ENCODE data around the gene HSD17B3. TPM values are rescaled to one million over a fixed set of nuclear protein-coding genes. Genes with fewer than 3 reads are reported as not detected.
"Not testable (repeated sequence)": the region's sequence is repeated elsewhere in the genome, so short reads cannot be mapped to it uniquely, and the experiment has no call there.

HSD17B3 gene
- total RNA-seq, 1 donor from 2014 or later, result not detected

DNA sequence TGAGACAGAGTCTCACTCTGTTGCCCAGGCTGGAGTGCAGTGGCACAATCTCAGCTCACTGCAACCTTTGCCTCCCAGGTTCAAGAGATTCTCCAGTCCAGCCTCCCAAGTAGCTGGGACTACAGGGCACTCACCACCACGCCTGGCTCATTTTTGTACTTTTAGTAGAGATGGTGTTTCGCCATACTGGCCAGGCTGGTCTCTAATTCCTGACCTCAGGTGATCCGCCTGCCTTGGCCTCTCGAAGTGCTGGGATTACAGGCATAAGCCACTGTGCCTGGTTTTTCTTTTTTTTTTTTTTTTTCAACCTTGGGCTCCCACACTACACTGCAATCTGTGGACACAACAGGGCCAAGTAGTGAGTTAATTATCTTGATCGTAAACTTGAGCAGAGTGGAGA, 20.8 kb upstream of the HSD17B3 start:
- H3K4me1 Mint-ChIP-seq; H3K36me3 Mint-ChIP-seq (ENCODE audit: low read depth): not testable (repeated sequence)

DNA sequence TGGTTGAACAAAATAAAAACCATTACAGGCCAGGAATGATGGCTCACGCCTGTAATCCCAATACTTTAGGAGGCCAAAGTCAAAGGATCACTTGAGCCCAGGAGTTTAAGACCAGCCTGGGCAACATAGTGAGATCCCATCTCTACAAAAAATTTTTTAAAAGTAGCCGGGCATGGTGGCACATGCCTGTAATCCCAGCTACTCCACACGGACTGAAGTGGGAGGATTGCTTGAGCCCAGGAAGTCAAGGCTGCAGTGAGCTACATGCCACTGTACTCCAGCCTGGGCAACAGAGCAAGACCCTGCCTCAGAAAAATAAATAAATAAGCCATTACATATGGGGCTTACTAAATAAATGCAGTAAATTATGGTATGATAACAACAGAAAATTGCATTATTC, 20.2 kb upstream of the HSD17B3 start:
- intact Hi-C loops (cut with micrococcal nuclease), result loop anchor here (10.0 kb wide), 1 partner anchor 93 kb away; the partner anchor contains the start of gene ZNF367
- not testable (repeated sequence) for DNase-seq; H3K27ac Mint-ChIP-seq; H3K9me3 Mint-ChIP-seq; H3K4me3 Mint-ChIP-seq; H3K4me1 Mint-ChIP-seq; H3K27me3 Mint-ChIP-seq; H3K36me3 Mint-ChIP-seq (ENCODE audit: low read depth)

More for the DNA sequence above, 20.8 kb upstream of the HSD17B3 start:
- not testable (repeated sequence) for H3K4me3 Mint-ChIP-seq, H3K9me3 Mint-ChIP-seq, H3K27ac Mint-ChIP-seq, H3K27me3 Mint-ChIP-seq, DNase-seq
- intact Hi-C loops (cut with micrococcal nuclease), result loop anchor here (10.0 kb wide), 1 partner anchor 92 kb away; the partner anchor contains the start of gene ZNF367

DNA sequence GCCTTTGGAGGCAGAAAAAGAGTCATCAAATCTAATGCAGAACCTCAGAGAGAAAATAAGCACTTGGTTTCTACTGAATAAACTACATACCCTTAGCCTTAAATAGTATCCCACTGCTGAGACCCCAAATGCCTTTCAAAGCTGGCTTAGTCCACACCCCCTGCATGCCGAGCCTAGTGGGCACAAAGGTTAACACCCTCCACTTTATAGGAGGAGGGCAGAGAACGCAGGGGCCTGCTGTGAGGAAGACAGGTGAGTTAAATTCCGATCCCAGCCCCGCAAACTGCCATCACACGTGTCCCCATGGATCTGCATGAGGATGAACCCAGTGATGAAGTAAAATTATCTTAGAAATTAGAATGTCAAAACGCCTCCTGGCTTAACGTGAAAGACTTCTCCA, 19.5 kb upstream of the HSD17B3 start:
- H3K4me1 Mint-ChIP-seq, result no peaks in the 10 kb centered on the region
- intact Hi-C loops (cut with micrococcal nuclease), result loop anchor here (10.0 kb wide), 1 partner anchor 93 kb away; the partner anchor contains the start of gene ZNF367

DNA sequence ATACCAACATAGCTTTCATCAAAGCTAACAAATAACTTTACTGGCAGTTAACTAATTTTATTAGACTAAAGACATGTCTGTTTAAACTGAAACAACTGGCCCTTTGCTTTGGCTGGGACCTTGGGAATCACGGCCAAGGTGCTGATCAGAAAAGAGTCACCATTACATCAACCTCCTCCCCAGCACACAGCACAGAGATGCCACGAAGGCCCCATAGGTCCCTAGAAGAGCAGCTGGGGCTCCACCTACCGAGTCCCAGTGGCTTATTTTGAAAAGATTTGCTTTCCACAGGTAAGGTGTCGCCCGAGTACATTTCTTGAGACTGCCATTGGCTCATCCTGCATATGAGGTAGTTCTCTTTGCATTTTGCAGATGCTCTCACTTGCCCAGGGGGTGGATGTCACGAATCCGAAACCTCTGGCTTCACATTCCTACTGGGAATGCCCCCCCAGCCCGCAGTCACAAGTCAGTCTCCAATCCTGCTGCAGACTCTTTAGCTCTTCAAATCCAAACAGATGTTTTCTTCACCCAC, 18.8 kb upstream of the HSD17B3 start:
- peaks cover 2% of the 10 kb centered on the region for H3K27me3 Mint-ChIP-seq
- H3K4me1 Mint-ChIP-seq, result no peaks in the 10 kb centered on the region
- intact Hi-C loops (cut with micrococcal nuclease), result loop anchor here (10.0 kb wide), 1 partner anchor 94 kb away; the partner anchor contains the start of gene ZNF367
- H3K4me3 Mint-ChIP-seq, result no peak overlapping the region
- H3K36me3 Mint-ChIP-seq (ENCODE audit: low read depth), result no peaks in the 10 kb centered on the region
- H3K9me3 Mint-ChIP-seq, result no peaks in the 10 kb centered on the region
- H3K27ac Mint-ChIP-seq, result no peak overlapping the region
- no peak for DNase-seq

More for the DNA sequence above, 19.5 kb upstream of the HSD17B3 start:
- DNase-seq, result no peak
- no peak overlapping the region for H3K4me3 Mint-ChIP-seq
- peaks cover 2% of the 10 kb centered on the region for H3K27me3 Mint-ChIP-seq
- no peaks in the 10 kb centered on the region for H3K9me3 Mint-ChIP-seq
- no peaks in the 10 kb centered on the region for H3K36me3 Mint-ChIP-seq (ENCODE audit: low read depth)
- no peak overlapping the region for H3K27ac Mint-ChIP-seq

DNA sequence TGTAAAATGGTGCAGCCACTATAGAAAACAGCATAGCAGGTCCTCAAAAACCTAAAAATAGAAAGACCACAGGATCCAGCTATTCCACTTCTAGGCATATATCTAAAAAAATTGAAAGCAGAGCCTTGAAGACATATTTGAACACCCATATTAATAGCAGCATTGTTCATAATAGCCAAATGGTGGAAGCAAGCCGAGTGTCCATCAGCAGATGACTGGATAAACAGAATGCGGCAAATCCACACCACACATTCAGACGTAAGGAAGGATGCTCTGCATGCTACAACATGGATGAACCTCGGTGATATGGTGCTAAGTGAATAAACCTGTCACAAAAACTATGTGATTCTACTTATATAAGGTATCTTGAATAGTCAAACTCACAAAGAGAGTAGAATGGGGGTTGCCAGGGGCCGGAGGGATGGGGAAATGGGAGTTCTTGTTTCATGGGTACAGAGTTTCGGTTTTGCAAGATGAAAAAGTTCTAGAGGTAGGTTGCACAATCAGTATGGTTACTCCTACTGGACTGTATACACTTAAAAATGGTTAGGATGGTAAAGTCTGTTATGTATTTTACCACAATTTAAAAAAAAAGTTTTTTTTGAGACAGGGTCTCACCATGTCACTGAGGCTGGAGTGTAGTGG, 17.1 kb upstream of the HSD17B3 start:
- H3K36me3 Mint-ChIP-seq (ENCODE audit: low read depth), result no peaks in the 10 kb centered on the region
- intact Hi-C loops (cut with micrococcal nuclease), result no loop called here
- peaks cover 2% of the 10 kb centered on the region for H3K27me3 Mint-ChIP-seq
- no peaks in the 10 kb centered on the region for H3K9me3 Mint-ChIP-seq
- no peaks in the 10 kb centered on the region for H3K4me1 Mint-ChIP-seq
- no peak overlapping the region for H3K4me3 Mint-ChIP-seq
- DNase-seq, result no peak
- H3K27ac Mint-ChIP-seq, result no peak overlapping the region

DNA sequence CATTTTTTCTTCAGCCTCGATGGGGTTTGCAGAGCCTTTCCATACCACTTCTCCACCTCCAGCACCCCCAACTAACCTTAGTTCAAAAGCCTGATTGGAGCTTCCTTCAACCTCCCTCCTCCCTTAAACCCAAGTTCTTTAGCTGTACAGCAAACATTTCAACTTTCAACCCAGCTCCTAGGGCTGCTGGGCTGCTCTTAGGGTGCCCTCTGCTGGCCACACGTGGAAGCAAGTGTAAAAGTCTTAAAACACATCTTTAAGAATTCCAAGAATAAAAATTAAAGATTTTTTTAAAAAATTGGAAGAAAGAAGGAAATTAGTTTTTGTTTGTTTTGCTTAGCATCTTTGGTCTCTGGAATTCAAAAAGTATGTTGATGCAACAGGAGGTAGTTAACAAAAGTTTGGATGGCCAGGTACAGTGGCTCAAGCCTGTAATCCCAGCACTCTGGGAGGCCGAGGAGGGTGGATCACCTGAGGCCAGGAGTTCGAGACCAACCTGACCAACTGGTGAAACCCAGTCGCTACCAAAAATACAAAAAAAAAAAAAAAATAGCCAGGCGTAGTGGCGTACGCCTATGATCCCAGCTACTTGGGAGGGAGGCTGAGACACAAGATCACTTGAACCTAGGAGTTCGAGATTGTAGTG, 15.5 kb upstream of the HSD17B3 start:
- no peaks in the 10 kb centered on the region for H3K36me3 Mint-ChIP-seq (ENCODE audit: low read depth)
- no peak overlapping the region for H3K27ac Mint-ChIP-seq
- intact Hi-C loops (cut with micrococcal nuclease), result loop anchor here (1.0 kb wide), 1 partner anchor 85 kb away; no protein-coding TSS in a partner anchor
- H3K4me3 Mint-ChIP-seq, result no peak overlapping the region
- no peaks in the 10 kb centered on the region for H3K4me1 Mint-ChIP-seq
- peaks cover 2% of the 10 kb centered on the region for H3K27me3 Mint-ChIP-seq
- DNase-seq, result peak; percentile 79
- H3K9me3 Mint-ChIP-seq, result peaks cover 11% of the 10 kb centered on the region

DNA sequence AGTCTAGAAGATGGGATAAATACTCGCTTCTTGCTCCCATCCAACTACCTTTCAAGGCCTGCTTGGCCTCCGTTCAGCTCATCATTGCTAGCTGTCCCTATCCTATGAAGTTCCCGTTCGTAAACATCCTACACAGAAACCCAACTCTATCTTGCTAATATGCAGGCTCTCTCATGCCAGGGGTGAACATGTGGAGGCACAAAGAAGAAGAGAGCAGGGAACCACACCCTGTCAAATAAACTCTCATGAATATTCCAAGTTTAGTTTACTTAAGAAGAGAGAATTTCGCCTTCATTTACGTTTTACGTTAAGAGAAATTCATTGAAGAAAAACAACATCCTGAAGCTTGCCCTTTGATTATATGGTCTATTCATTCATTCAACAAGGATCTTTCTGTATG, 7.9 kb upstream of the HSD17B3 start:
- intact Hi-C loops (cut with micrococcal nuclease), result no loop called here
- Mint-ChIP-seq H3K9me3 (peaks cover 20% of the 10 kb centered on the region), H3K27ac (no peak overlapping the region), H3K36me3 (ENCODE audit: low read depth) (no peaks in the 10 kb centered on the region), H3K4me3 (no peak overlapping the region), H3K4me1 (no peaks in the 10 kb centered on the region), H3K27me3 (peaks cover 17% of the 10 kb centered on the region)
- no peak for DNase-seq

DNA sequence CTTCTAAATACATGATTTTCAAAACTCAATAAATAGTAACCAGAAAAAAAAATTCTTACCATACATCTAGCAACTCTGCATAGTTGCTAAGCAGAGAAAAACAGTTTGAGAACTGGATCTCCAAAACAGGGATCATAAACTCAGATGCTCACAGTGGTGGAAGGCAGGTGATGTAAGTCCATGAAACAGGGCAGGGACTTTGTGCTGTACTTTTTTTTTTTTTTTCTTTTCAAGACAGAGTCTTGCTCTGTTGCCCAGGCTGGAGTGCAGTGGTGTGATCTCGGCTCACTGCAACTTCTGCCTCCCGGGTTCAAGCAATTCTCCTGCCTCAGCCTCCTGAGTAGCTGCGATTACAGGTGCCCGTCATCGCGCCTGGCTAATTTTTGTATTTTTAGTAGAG, 5.0 kb upstream of the HSD17B3 start:
- H3K9me3 Mint-ChIP-seq; intact Hi-C loops (cut with micrococcal nuclease); H3K27ac Mint-ChIP-seq; H3K36me3 Mint-ChIP-seq (ENCODE audit: low read depth); H3K4me3 Mint-ChIP-seq; H3K4me1 Mint-ChIP-seq; DNase-seq: not testable (repeated sequence)
- peaks cover 14% of the 10 kb centered on the region for H3K27me3 Mint-ChIP-seq

DNA sequence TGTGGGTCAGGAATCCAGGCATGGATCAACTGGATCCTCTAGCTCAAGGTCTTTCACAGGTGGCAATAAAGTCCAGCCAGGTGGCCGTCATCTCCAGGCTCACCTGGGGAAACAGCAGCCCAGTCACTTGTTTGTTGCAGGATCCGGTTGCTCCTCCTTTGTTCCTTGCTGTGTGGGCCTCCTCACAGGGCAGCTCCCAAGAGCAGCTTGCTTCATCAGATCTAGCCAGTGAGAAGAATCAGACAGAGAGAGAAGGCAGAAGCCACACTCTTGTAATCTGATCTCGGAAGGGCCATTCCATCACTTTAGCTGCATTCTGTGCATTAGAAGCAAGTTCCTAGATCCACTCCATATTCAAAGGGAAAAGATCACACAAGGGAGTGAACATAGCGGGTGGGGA, 3.2 kb upstream of the HSD17B3 start:
- no peaks in the 10 kb centered on the region for H3K36me3 Mint-ChIP-seq (ENCODE audit: low read depth)
- intact Hi-C loops (cut with micrococcal nuclease), result no loop called here

DNA sequence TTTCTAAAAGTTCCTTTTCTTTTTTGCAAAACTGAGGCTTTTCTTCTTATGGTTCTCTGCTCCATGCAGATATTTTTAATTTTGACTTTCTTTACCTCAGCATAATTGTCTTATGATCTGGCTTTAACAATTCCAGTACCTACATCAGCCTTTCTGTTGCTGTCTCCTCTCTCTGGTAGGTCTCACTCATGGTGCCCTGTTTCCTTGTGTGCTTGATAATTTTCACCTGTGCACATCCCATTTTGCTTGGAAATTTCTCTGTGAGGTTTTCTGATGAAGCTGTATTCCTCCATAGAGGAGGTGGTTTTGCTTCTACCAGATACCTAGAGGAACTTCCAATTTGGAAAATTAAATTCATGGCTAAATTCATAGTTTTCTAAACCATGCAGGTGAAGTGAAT, 2.3 kb upstream of the HSD17B3 start:
- no peaks in the 10 kb centered on the region for H3K9me3 Mint-ChIP-seq
- H3K4me1 Mint-ChIP-seq, result no peaks in the 10 kb centered on the region
- no peak overlapping the region for H3K4me3 Mint-ChIP-seq
- DNase-seq, result no peak
- H3K36me3 Mint-ChIP-seq (ENCODE audit: low read depth), result no peaks in the 10 kb centered on the region
- intact Hi-C loops (cut with micrococcal nuclease), result no loop called here
- no peak overlapping the region for H3K27ac Mint-ChIP-seq
- peaks cover 5% of the 10 kb centered on the region for H3K27me3 Mint-ChIP-seq

More for the DNA sequence above, 3.2 kb upstream of the HSD17B3 start:
- H3K4me1 Mint-ChIP-seq, result no peaks in the 10 kb centered on the region
- no peak overlapping the region for H3K4me3 Mint-ChIP-seq
- no peak overlapping the region for H3K27ac Mint-ChIP-seq
- H3K27me3 Mint-ChIP-seq, result peaks cover 9% of the 10 kb centered on the region
- no peaks in the 10 kb centered on the region for H3K9me3 Mint-ChIP-seq
- DNase-seq, result no peak

DNA sequence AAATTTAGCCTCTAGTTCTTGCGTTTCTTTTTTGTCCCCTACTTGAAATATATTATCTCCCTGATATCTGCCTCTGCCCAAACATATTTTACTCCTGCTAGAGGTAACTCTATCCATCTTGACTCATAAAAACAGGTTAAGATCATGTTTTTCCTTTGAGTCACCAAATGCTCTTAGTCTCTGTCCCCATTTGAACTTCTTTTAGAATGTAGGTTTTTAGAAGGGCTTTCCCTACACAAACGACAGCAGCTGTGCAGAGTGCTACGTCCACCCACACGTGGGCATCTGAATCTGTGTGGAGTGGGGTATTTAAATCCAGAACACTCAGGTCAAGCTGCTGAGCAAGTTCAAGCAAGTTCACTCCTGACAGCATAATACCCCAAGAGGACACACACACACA, 2.2 kb downstream of the HSD17B3 start:
- H3K4me1 Mint-ChIP-seq, result no peaks in the 10 kb centered on the region
- intact Hi-C loops (cut with micrococcal nuclease), result no loop called here
- H3K27me3 Mint-ChIP-seq, result peaks cover 2% of the 10 kb centered on the region
- no peak for DNase-seq
- peaks cover 3% of the 10 kb centered on the region for H3K9me3 Mint-ChIP-seq
- H3K36me3 Mint-ChIP-seq (ENCODE audit: low read depth), result no peaks in the 10 kb centered on the region
- no peak overlapping the region for H3K4me3 Mint-ChIP-seq
- H3K27ac Mint-ChIP-seq, result no peak overlapping the region

DNA sequence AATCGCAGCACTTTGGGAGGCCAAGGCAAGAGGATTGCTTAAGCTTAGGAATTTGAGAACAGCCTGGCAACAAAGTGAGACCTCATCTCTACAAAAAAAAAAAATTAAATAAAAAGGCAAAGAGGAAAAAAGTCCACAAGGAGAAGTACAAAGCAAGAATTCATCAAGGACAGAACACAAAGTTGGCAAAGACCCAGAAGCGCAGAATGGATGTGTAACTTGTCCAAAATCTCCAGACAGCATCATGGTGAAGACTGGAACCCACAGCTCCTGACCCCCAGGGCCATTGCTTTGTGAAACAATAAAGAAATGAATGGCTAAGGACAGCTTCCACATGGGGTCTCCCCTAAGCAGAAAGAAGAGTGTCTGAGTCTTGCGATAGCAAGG, 7.8 kb downstream of the HSD17B3 start:
- Mint-ChIP-seq H3K27ac (no peak overlapping the region), H3K4me1 (no peaks in the 10 kb centered on the region), H3K9me3 (peaks cover 3% of the 10 kb centered on the region), H3K36me3 (ENCODE audit: low read depth) (no peaks in the 10 kb centered on the region), H3K4me3 (no peak overlapping the region), H3K27me3 (peaks cover 4% of the 10 kb centered on the region)
- intact Hi-C loops (cut with micrococcal nuclease), result no loop called here
- no peak for DNase-seq

DNA sequence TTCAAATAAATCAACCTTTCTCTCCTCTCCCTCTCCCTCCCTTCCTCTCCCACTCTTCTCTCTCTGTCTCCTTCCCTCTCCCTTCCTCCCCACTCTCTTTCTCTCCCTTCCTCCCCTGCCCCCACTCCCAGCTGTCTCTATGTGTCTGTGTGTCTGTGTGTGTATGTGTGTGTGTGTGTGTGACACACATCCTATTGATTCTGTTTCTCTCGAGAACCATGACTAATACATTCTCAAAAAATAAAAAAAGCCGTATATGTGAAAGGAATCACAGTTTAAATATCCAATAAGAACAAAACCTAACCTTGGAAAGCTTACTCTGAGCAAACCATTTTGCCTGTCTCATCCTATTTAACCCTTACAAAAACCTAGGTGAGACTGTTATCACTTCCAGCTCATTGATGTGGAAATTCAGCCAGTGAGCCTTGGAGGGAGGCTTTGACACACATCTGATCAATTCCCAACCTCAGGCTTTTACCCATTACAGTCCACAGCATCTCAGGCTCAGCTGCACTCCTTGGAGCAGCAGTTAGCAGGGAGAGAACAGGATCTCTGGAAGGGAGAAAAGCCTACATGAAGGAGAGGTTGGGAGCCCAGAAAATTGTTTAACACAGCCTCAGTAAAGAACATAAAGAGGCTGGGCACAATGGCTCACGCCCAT, 8.3 kb downstream of the HSD17B3 start:
- H3K27me3 Mint-ChIP-seq, result peaks cover 4% of the 10 kb centered on the region
- intact Hi-C loops (cut with micrococcal nuclease), result no loop called here
- no peak overlapping the region for H3K27ac Mint-ChIP-seq
- H3K36me3 Mint-ChIP-seq (ENCODE audit: low read depth), result no peaks in the 10 kb centered on the region
- DNase-seq, result no peak
- no peaks in the 10 kb centered on the region for H3K4me1 Mint-ChIP-seq
- no peak overlapping the region for H3K4me3 Mint-ChIP-seq
- H3K9me3 Mint-ChIP-seq, result peaks cover 3% of the 10 kb centered on the region

DNA sequence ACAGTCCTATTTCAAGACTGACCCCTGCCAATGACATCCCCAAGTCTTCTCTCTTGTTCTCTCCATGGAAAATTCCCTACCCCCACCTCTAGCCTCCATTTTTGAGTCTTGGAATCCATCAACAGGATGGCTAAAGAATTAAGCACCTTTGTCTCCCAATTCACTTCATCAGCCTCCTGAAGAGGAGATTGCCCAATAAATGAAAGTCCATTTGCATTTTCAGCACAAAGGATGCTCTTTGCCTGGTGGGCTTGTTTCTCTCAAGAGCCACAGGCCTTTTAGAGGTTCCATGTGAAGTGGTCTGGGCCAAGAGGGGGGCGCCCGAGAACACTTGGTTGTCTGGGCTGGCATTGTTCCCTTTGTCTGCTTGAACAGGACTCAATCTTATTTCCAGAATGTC, 12.6 kb downstream of the HSD17B3 start:
- peaks cover 2% of the 10 kb centered on the region for H3K36me3 Mint-ChIP-seq (ENCODE audit: low read depth)
- H3K4me1 Mint-ChIP-seq, result no peaks in the 10 kb centered on the region
- H3K27ac Mint-ChIP-seq, result no peak overlapping the region
- H3K9me3 Mint-ChIP-seq, result peaks cover 5% of the 10 kb centered on the region
- no peak overlapping the region for H3K4me3 Mint-ChIP-seq
- intact Hi-C loops (cut with micrococcal nuclease), result no loop called here
- no peak for DNase-seq
- H3K27me3 Mint-ChIP-seq, result peaks cover 4% of the 10 kb centered on the region
